ENCODE data around the gene UVRAG. TPM values are rescaled to one million over a fixed set of nuclear protein-coding genes. Genes with fewer than 3 reads are reported as not detected.
"Not testable (repeated sequence)": the region's sequence is repeated elsewhere in the genome, so short reads cannot be mapped to it uniquely, and the experiment has no call there.

The UVRAG gene
- total and polyA plus RNA-seq, 12 donors, result 5.0 to 18.3 (median 13.4) TPM

- Histone ChIP-seq H3K27me3 (no peaks in the 10 kb centered on the region), H3K9me3 (no peaks in the 10 kb centered on the region), H3K4me3 (no peak overlapping the region), H3K36me3 (peaks cover 0 to 2% (median 0%) of the 10 kb centered on the region in 9 donors), H3K27ac (no peak overlapping the region), H3K4me1 (peaks cover 0 to 22% (median 9%) of the 10 kb centered on the region in 9 donors)
- TF ChIP-seq CTCF (IDR thresholded peaks at IDR 0.05), result no peak
- intact Hi-C loops (cut with DNase I), result loop anchor here in 1 of 10 donors (5.0 kb wide), 1 partner anchor 153 kb away; no protein-coding TSS in a partner anchor
- ATAC-seq (no peak), DNase-seq (no peak)
- WGBS, 2 donors, result 83 to 89% methylated on average over 5 of the region's 5 CpGs
These were observed 59.8 kb downstream of the UVRAG start for GRCh38 chr11:75874684-75875341.

GRCh38 chr11:75877327-75877726 lies 62.3 kb downstream of the UVRAG start:
- ATAC-seq; H3K27me3 ChIP-seq; H3K9me3 ChIP-seq; intact Hi-C loops (cut with DNase I); H3K4me3 ChIP-seq; DNase-seq; H3K27ac ChIP-seq: not testable (repeated sequence)
- Histone ChIP-seq H3K36me3 (peaks cover 0 to 26% (median 0%) of the 10 kb centered on the region in 9 donors), H3K4me1 (peaks cover 0 to 19% (median 9%) of the 10 kb centered on the region in 9 donors)
- 92 to 98% methylated on average over 13 to 23 of the region's 27 CpGs for WGBS, 2 donors

- H3K36me3 ChIP-seq, result peaks cover 0 to 32% (median 0%) of the 10 kb centered on the region in 9 donors
- 97 to 100% methylated on average over 12 to 31 of the region's 33 CpGs for WGBS, 2 donors
- H3K27ac ChIP-seq; ATAC-seq; H3K4me3 ChIP-seq; intact Hi-C loops (cut with DNase I); DNase-seq; H3K27me3 ChIP-seq; H3K9me3 ChIP-seq: not testable (repeated sequence)
- peaks cover 0 to 19% (median 9%) of the 10 kb centered on the region in 9 donors for H3K4me1 ChIP-seq
These were observed 62.9 kb downstream of the UVRAG start for GRCh38 chr11:75877931-75878330.

- Histone ChIP-seq H3K27me3 (no peaks in the 10 kb centered on the region), H3K4me1 (peaks cover 0 to 16% (median 4%) of the 10 kb centered on the region in 9 donors), H3K4me3 (no peak overlapping the region), H3K27ac (no peak overlapping the region), H3K9me3 (no peaks in the 10 kb centered on the region), H3K36me3 (peaks cover 0 to 37% (median 0%) of the 10 kb centered on the region in 9 donors)
- WGBS, 2 donors, result 73 to 75% methylated on average over 2 of the region's 2 CpGs
- ATAC-seq (no peak), DNase-seq (no peak)
- intact Hi-C loops (cut with DNase I), result no loop called here
- TF ChIP-seq CTCF (IDR thresholded peaks at IDR 0.05), result no peak
These were observed 63.9 kb downstream of the UVRAG start for GRCh38 chr11:75878933-75879332.

- no peak for TF ChIP-seq CTCF (IDR thresholded peaks at IDR 0.05)
- Histone ChIP-seq H3K4me1 (peaks cover 0 to 13% (median 4%) of the 10 kb centered on the region in 9 donors), H3K27ac (no peak overlapping the region), H3K4me3 (no peak overlapping the region), H3K9me3 (no peaks in the 10 kb centered on the region), H3K27me3 (no peaks in the 10 kb centered on the region), H3K36me3 (peaks cover 0 to 37% (median 0%) of the 10 kb centered on the region in 9 donors)
- 73 to 80% methylated on average over 9 of the region's 9 CpGs for WGBS, 2 donors
- intact Hi-C loops (cut with DNase I), result no loop called here
- ATAC-seq, result no peak
- no peak for DNase-seq
These were observed 64.7 kb downstream of the UVRAG start for GRCh38 chr11:75879737-75880136.

GRCh38 chr11:75880343-75880742 lies 65.3 kb downstream of the UVRAG start:
- not testable (repeated sequence) for ATAC-seq

More at GRCh38 chr11:75880343-75880742, 65.3 kb downstream of the UVRAG start:
- intact Hi-C loops (cut with DNase I); H3K4me3 ChIP-seq; DNase-seq; H3K9me3 ChIP-seq; H3K27me3 ChIP-seq; H3K27ac ChIP-seq: not testable (repeated sequence)
- H3K36me3 ChIP-seq, result peaks cover 0 to 37% (median 0%) of the 10 kb centered on the region in 9 donors
- WGBS, 2 donors, result 95 to 97% methylated on average over 8 of the region's 8 CpGs
- H3K4me1 ChIP-seq, result peaks cover 0 to 12% (median 4%) of the 10 kb centered on the region in 9 donors
